Measurements from ENCODE around the gene SCNN1A.

Gene SCNN1A

GRCh38 chr12:6370576-6370935, 4.8 kb downstream of the SCNN1A start:
- no peak for DNase-seq (ENCODE audit: low spot score)
- ChIA-PET POLR2A (ENCODE audit: low non-redundant PET) (interaction anchor here (0.6 to 1.8 kb wide), 2 partner anchors 29 to 34 kb away, joined by 3 to 5 read pairs; partner anchors contain the start of gene TNFRSF1A), CTCF (interaction anchor here (0.6 kb wide), 1 partner anchor 15 kb away, joined by 3 read pairs; no protein-coding TSS in a partner anchor)
- no peak for TF ChIP-seq CTCF (conservative IDR thresholded peaks at IDR 0.05; ENCODE audit: low read depth)
- peak overlapping the region; percentile 99 for H3K27ac ChIP-seq

GRCh38 chr12:6369916-6370575, 5.3 kb downstream of the SCNN1A start:
- DNase-seq (ENCODE audit: low spot score), result no peak
- ChIA-PET CTCF (no interaction called here), POLR2A (ENCODE audit: low non-redundant PET) (interaction anchor here (0.8 to 1.8 kb wide), 2 partner anchors 9 to 29 kb away, joined by 4 to 5 read pairs; partner anchors contain the start of gene TNFRSF1A)
- H3K27ac ChIP-seq, result peak overlapping the region; percentile 99
- no peak for TF ChIP-seq CTCF (conservative IDR thresholded peaks at IDR 0.05; ENCODE audit: low read depth)

- POLR2A ChIA-PET (ENCODE audit: low non-redundant PET), result interaction anchor here (0.8 kb wide), 1 partner anchor 8 kb away, joined by 4 read pairs; no protein-coding TSS in a partner anchor
- no peak for DNase-seq (ENCODE audit: low spot score)
- CTCF ChIA-PET, result interaction anchor here (0.7 kb wide), 1 partner anchor 34 kb away, joined by 4 read pairs; no protein-coding TSS in a partner anchor
- no peak for TF ChIP-seq CTCF (conservative IDR thresholded peaks at IDR 0.05; ENCODE audit: low read depth)
- peak overlapping the region; percentile 99 for H3K27ac ChIP-seq
These were observed 6.3 kb downstream of the SCNN1A start for GRCh38 chr12:6368906-6369525.

GRCh38 chr12:6367969-6368892, 7.1 kb downstream of the SCNN1A start:
- DNase-seq (ENCODE audit: low spot score), result no peak
- ChIA-PET CTCF (interaction anchor here (0.7 to 0.9 kb wide), 3 partner anchors 33 to 380 kb away, joined by 3 to 4 read pairs (median 3); no protein-coding TSS in a partner anchor), POLR2A (ENCODE audit: low non-redundant PET) (interaction anchor here (0.7 kb wide), 1 partner anchor 10 kb away, joined by 3 read pairs; no protein-coding TSS in a partner anchor)
- peak overlapping the region; percentile 99 for H3K27ac ChIP-seq
- TF ChIP-seq CTCF (conservative IDR thresholded peaks at IDR 0.05; ENCODE audit: low read depth), result no peak

- no peak for TF ChIP-seq CTCF (conservative IDR thresholded peaks at IDR 0.05; ENCODE audit: low read depth)
- peak overlapping the region; percentile 99 for H3K27ac ChIP-seq
- DNase-seq (ENCODE audit: low spot score), result no peak
- POLR2A ChIA-PET (ENCODE audit: low non-redundant PET), result interaction anchor here (0.7 kb wide), 1 partner anchor 9 kb away, joined by 3 read pairs; no protein-coding TSS in a partner anchor
- CTCF ChIA-PET, result interaction anchor here (0.7 to 0.9 kb wide), 3 partner anchors 22 to 379 kb away, joined by 3 read pairs; no protein-coding TSS in a partner anchor
These were observed 8.0 kb downstream of the SCNN1A start for GRCh38 chr12:6367065-6367968.
